HG03280 (cell line): Measurements from ENCODE around the gene MRPL12.

Source experiments
- ATAC-seq: cut with Tn5 transposase; IDR thresholded peaks from one replicate; pipeline ENCODE4 v1.9.1; 2021; ENCODE audit warnings: mild to moderate bottlenecking, moderate library complexity; ENCODE audit not compliant: unreplicated experiment

Gene MRPL12

GRCh38 chr17:81700353-81701287 is 2.5 kb upstream of the MRPL12 start:
- ATAC-seq: no peak

DNA sequence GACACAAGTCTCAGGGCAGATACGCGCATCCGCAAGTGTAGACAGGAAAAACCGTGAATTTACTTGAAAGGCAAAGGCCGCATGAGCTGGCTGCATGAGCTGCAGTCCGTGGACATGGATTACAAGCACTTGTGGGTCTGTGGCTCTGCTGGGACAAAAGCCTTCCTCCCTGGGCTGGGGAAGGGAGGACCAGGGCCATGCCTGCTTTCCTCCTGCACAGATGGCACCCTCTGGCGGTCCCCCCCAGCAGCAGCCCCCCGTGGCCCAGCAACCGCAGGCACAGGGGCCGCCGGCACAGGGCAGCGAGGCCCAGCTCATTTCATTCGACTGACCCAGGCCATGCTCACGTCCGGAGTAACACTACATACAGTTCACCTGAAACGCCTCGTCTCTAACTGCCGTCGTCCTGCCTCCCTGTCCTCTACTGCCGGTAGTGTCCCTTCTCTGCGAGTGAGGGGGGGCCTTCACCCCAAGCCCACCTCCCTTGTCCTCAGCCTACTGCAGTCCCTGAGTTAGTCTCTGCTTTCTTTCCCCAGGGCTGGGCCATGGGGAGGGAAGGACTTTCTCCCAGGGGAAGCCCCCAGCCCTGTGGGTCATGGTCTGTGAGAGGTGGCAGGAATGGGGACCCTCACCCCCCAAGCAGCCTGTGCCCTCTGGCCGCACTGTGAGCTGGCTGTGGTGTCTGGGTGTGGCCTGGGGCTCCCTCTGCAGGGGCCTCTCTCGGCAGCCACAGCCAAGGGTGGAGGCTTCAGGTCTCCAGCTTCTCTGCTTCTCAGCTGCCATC is 1.7 kb upstream of the MRPL12 start:
- no peak for ATAC-seq

- no peak for ATAC-seq
Observed at GRCh38 chr17:81703747-81704654, 834 bp downstream of the MRPL12 start.

DNA sequence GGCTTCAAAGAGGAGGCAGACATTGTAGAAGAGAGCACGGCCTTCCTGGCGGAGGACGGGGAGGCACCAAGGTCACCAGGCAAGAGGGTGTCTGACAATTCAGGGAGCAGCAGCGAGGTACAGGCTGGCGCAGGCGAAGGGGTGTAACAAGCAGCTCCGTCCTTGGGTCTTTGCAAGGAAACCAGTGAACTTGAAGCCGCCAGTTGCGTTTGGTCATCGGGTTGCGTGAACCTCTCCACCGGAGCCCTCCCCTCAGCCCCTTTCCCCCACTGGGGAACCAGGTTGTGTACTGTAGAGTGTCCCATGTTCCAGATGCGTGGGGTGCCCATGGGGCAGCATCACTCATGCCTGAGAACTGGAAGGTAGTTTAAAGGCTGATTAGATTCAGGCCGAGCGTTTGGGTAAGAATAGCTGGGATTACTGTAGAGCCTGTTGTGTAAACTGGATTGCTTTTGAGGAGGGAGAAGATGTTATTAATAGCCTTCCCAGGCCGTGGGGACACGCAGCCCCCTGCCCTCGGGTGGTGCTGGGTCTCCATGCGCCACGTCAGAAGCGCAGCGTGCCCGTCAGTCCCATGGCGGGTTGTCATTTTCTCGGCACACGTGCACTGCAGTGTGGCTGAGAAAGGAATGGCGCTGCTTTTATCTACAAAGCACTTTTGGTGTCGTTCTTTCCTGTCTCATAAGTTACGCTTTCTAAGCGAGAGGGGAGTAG is 2.5 kb downstream of the MRPL12 start:
- no peak for ATAC-seq

GRCh38 chr17:81706232-81706611 is 3.1 kb downstream of the MRPL12 start:
- ATAC-seq: no peak

DNA sequence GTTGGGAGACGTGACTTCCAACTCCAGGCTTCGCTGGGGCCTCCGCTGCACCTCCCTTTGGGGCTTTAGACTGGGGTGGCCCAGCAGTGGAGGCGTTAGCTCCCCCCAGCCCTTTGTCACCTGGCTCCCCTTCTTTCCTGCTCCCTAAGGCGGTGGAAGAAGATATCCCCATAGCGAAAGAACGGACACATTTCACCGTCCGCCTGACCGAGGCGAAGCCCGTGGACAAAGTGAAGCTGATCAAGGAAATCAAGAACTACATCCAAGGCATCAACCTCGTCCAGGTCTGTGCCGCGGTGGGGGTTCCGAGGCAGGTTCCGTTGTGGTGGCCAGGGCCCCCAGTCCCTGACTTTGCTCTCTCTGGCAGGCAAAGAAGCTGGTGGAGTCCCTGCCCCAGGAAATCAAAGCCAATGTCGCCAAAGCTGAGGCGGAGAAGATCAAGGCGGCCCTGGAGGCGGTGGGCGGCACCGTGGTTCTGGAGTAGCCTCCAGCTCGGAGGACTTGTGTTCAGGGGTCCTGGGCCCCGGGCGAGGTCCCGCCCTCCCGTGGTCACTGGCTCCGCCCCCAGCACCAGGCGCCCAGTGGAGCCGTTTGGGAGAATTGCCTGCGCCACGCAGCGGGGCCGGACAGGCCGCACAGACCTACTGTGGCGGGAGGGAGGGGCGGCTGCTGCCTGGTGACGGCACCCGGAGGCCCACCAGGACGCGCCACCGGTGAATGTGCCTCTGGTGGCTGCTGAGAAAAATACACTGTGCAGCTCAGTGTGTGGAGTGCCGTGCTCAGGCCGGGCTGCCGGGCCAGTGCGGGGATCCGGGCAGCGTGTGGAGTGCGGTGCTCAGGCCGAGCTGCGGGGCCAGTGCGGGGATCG is 3.8 kb downstream of the MRPL12 start:
- no peak for ATAC-seq

GRCh38 chr17:81707725-81708646 is 4.8 kb downstream of the MRPL12 start:
- ATAC-seq: no peak

GRCh38 chr17:81708739-81709185 is 5.6 kb downstream of the MRPL12 start:
- ATAC-seq: no peak

DNA sequence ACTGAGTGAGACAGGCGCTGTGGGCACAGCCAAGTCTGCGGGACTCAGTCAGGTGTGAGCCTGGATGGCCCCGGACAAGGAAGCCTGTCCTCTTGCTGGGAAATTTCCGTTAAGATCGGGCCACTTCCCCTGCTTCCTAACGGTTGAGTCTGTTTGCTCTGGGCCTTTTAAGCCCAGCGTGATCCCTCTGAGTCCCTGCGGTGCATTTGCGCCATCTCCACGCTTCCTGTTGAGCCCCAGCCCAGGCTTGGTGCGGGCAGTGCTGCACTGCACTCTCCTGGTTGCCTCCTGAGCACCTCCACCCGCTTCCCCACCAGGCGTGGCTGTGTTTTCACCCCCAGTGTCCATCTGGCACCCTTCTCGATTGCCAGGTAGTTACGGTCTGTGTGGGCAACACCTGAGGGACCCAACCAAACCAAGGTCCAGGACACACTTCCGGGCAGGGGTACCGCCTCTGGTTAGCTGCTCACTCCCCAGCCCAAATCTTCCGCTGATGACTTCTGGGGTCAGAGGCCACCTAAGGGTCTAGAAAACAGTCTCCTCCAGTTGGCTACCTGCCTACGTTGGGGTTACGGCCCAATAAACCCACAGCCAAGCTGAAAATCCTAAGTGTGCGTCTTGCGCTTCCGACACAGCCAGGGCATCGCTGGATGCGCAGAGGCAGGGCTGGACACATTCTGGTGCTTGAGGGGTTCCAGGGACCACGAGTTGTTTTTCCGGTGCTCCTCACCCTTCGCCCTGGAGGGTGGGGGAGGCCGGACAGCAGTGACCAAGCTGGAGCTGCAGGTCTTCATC is 7.5 kb downstream of the MRPL12 start:
- no peak for ATAC-seq

GRCh38 chr17:81711814-81712467 is 8.8 kb downstream of the MRPL12 start, which contains the start of gene SLC25A10:
Gene SLC25A10 (plus strand): TSS chr17:81712284. CDS start chr17:81712427, 143 bp downstream.
- peak; percentile 75 for ATAC-seq

GRCh38 chr17:81712468-81713003 is 9.4 kb downstream of the MRPL12 start:
- ATAC-seq: peak; percentile 14

DNA sequence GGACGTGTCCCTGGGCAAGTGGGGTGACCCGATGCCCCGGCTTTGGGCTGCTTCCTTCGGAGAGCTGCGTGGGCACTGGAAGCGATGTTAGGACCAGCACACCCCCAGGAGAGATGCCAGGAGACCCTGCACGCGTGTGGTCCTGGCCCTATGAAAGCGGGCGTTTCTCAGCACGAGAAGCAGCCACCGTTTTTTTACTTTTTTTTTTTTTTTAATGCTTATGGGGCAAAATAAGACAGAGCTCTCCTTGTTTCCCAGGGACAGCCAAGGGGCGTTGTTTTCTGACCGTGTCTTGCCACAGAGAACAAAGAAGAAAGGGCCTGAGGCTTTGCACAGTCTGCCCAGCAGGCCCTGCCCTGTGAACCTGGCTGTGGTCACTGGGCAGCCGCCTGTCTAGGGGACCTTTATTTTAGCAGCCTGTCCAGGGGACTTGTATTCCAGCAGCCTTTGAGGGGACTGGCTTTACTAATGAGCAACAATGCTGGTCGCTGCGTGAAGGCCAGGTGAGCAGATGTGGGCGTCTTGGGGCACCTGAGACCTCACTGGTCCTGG is 9.9 kb downstream of the MRPL12 start:
- no peak for ATAC-seq

DNA sequence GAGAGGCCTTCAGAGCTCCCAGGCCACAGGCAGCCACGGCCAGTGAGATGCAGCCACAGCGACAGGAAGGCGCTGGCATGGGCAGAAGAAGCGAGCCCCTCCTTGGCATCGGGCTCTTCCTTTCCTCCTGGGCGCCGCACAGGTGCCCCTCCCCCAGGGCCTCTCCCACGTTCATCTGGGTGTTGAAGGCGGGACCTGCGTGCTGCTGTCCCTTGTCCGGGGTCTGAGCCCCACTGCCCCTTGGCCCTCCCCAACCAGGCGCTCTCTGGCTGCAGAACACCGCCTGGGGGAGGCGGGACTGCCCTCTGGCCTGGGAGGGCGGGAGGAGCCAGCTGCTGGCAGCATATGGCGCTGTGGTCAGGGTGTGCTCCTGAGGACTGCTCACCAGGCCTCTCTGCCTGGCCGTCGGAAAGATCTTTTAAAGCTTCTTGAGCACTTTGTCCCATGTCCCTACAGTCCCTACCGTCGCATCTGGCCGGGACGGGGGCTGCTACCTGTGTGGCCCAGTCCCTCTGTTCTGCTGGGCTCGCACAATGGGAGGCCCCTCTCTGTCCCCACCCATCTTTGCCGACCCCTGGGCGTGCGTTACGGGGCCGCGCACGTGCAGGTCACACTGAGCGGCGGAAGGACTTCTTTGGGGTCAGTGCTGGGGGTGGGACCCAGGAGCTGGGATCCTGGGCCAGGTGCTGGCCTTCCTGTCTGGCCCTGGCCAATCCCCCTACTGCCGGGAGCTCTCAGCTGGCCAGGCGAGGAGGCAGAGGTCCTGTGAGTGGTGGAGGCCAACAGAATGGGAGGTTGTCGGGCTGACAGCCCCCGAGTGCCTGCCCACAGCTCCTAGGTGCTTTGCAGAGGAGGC is 10.6 kb downstream of the MRPL12 start:
- ATAC-seq: no peak

GRCh38 chr17:81714412-81715106 is 11.4 kb downstream of the MRPL12 start:
- ATAC-seq: no peak
